Stimulated activated naive CD8-positive, alpha-beta T cell treated with anti-CD3 and anti-CD28 coated beads, Interleukin-15, Interleukin-2, amounts not matched to agents 100 U/mL and 50 U/mL, for 24 hours (primary cell): ENCODE data around the gene KCNJ16.

ENCODE experiments used
- ATAC-seq: fragments of 150-1000 bp; cut with Tn5 transposase; one replicate; pipeline ENCODE4 v1.10.0; 2021
- DNase-seq: peaks from one replicate; pipeline ENCODE4 v3.0.0; 2021

Gene KCNJ16

DNA sequence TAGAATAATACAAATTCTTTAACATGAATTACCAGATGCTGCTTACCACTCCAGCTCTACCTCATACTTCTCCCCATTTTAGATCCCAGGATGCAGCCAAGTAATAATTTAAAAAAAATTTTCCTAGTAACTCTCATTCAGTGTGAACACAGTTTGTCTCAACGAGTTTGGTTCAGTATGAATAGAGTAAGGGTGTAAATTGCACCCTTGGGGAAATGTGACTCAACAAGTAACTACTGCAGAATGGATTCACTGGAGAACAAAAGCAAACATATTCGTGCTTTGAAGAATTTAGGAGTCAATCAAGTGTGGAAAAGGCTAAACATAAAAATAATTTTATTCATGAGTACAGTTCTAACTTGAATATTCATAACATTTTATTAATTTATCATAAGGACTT lies 23.0 kb downstream of the KCNJ16 start:
- DNase-seq (no peak), ATAC-seq (no peak)

GRCh38 chr17:70099294-70099693 lies 24.3 kb downstream of the KCNJ16 start:
- DNase-seq = no peak
- ATAC-seq = no peak

- no peak for ATAC-seq
- no peak for DNase-seq
Observed at GRCh38 chr17:70099884-70100283, 24.9 kb downstream of the KCNJ16 start.

GRCh38 chr17:70100983-70101382 lies 26.0 kb downstream of the KCNJ16 start:
- no peak for ATAC-seq
- no peak for DNase-seq

DNA sequence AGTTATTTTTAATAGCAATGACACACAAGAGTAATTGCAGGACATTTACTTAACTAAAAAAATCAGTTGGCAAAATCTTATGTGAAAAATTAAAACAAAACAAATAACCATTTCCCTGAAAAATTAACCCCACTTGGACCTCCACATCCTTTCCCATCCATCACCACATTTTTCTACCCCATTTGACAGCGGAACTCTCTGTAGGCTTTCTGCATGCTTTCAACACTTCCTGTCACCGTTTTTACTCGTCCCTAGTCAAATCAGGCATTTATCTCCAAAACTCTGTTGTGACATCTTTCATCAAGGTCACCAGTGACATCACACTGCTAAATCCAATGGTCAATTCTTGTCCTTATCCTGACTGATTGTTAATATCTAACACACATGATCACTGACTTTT lies 27.5 kb downstream of the KCNJ16 start:
- no peak for ATAC-seq

DNA sequence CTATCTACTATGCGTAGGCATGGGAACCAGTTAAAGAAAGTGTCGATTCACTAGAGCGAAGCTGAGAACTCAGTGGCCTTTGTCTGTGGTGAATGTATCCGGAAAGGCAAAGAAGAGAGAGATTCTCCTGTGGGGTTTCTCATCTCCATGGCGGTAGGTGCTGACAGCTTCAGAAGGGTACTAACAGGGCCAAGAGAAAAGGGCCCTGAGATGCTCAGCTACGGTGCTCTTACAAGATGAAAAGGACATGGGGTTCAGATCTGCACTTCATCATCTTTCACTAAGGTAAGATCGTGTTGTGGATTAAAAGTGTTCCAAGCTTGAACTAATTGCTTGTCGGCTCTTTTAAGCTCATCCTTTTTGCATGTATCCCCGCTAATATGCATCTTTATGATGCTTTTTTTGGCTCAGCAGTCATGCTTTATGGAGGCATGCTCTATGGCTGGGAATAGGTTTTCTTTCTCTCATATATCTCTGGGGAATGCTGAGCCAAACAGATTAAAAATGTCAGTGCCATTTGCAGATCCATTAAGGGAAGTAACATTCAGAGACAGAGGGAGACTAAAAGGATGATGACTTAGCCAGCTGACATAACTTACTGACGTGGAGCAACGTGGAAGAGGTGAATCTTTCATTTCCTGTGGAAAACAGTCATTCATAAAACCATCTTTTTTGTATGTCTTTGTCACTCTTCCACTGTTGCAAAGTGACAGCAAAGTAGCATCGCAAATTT lies 29.9 kb downstream of the KCNJ16 start:
- ATAC-seq = no peak
- no peak for DNase-seq

More for the DNA sequence above, 27.5 kb downstream of the KCNJ16 start:
- DNase-seq = no peak

GRCh38 chr17:70105641-70106040 lies 30.6 kb downstream of the KCNJ16 start:
- ATAC-seq (no peak), DNase-seq (no peak)

DNA sequence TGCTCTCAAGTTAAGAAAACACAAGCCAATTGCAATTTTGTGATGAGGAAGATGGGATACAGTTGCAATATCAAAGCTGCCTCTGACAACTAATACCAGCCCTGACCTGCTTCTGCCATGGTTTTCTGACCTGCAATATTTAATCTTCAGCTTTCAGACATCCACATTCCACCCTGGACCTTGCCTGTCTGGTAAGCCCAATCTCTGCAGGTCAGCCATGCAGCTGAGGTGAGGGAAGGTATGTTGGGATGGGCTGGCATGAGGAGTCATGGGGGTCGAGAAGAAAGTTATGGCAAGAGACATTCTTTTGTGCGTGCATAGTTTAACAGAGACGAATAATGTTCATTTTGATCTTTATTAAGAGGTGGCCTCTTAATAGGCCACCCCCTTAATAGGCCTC lies 31.5 kb downstream of the KCNJ16 start:
- no peak for DNase-seq
- no peak for ATAC-seq

- ATAC-seq = no peak
- no peak for DNase-seq
Observed at GRCh38 chr17:70107441-70107840, 32.4 kb downstream of the KCNJ16 start.

DNA sequence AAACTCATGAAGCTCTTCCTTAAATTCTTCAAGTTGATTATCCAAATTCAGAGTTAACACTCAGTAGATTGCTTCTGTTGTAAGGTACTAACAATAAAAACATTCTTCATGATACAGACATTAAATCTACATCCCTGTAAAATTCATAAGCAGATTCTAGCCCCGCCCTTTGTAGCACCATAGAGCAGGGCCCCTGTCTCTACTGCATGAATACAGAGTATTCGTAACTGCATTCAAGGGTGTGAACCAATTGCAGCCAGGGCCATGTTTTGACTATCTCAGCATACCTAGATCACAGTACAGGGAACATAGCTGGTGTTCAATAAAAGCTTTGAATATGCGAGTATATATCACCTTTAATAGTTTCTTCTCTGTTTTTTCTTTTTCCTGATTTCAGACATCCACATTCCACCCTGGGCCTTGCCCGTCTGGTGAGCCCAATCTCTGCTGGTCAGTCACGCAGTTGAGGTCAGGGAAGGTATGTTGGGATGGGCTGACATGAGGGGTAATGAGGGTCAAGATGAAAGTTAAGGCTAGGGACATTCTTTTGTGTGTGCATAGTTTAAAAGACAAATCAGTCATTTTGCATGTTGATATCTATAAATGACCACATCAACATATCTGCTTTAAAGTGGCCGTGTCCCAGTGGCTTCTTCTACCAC lies 33.0 kb downstream of the KCNJ16 start:
- ATAC-seq (no peak), DNase-seq (no peak)

- no peak for DNase-seq
- no peak for ATAC-seq
Observed at GRCh38 chr17:70109497-70109896, 34.5 kb downstream of the KCNJ16 start.

DNA sequence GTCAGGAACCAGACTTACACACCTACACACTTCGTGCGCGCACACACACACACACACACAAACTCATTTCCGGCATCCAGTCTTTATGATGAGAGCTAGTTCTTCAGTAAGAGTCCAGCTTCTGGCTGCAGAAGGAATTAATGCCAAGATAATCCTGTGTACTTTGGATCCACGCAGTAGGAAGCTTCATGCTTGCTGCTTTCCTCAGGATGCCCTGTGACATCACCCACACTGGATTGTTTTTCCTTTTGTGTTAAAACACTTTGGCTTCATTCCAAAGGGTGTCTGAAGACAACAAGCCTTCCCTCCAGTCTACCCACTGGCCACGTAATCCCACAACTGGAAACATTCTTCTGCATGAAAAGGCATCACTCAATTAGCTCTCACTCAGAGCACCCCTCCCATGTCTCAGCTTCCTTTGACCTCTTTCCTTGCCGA lies 35.4 kb downstream of the KCNJ16 start:
- ATAC-seq (no peak), DNase-seq (no peak)

- no peak for ATAC-seq
- no peak for DNase-seq
Observed at GRCh38 chr17:70111201-70111600, 36.2 kb downstream of the KCNJ16 start.

DNA sequence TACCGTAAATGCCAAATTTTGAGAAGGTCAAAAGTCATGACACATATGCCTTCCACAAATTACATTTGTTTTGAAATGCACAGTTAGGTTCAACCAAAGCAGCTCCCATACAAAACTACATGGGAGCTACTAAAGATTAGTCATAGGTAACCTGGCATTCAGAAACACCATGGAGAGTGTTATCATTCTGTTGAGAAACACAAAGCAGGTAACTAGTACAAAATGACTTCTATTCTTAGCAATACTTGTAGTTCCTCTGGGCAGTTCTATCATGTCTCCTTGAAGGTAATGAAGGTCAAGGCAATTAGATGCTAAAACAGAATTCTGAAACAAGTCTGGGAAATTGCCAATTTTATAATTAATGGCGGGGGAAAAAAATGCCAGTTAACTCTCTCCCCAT lies 39.4 kb downstream of the KCNJ16 start:
- DNase-seq (no peak), ATAC-seq (no peak)

DNA sequence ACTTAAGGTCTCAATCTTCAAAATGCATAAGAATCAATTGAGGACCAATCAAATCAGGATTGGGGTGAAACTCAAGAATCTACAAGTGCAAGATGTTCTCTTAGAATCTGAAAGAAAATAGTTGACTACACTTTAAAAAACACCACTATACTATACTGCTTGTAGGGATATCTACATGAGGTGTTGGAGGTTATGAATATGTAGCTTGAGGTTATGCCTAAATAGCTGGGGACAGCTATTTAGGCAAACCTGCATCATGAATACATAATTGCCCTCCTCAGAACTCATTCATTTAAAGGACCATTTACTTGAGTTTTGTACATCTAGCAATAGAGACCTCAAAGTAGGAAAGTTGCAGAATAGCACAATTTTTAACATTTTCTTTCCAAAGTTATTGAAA lies 40.1 kb downstream of the KCNJ16 start:
- ATAC-seq (no peak), DNase-seq (no peak)

GRCh38 chr17:70116919-70117318 lies 41.9 kb downstream of the KCNJ16 start:
- ATAC-seq (no peak), DNase-seq (no peak)

- DNase-seq = no peak
Observed at GRCh38 chr17:70119545-70119944, 44.5 kb downstream of the KCNJ16 start.

GRCh38 chr17:70119983-70120382 lies 45.0 kb downstream of the KCNJ16 start:
- DNase-seq (no peak), ATAC-seq (no peak)

More at GRCh38 chr17:70119545-70119944, 44.5 kb downstream of the KCNJ16 start:
- ATAC-seq = no peak

GRCh38 chr17:70120425-70120824 lies 45.4 kb downstream of the KCNJ16 start:
- ATAC-seq = no peak

GRCh38 chr17:70121126-70121525 lies 46.1 kb downstream of the KCNJ16 start:
- ATAC-seq (no peak), DNase-seq (no peak)

More at GRCh38 chr17:70120425-70120824, 45.4 kb downstream of the KCNJ16 start:
- no peak for DNase-seq

DNA sequence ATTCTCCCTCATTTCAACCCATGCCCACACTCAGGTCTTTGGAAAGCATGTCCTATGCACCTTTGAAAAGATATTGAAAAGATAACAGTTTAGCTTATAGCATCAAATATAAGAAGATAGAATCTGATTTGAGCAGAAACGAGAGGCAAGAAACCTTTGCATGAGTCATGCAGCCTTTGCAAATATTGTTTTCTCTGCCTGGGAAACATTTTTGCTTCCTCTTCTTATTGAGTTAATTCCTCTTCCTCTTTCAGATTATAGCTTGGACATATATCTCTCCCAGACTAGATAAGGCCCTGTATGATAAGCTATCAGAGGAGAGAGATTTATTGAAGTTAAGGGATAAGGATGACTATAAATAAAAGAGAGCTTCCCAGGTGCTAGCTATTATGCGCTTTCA lies 48.2 kb downstream of the KCNJ16 start:
- DNase-seq = no peak

GRCh38 chr17:70124723-70125122 lies 49.7 kb downstream of the KCNJ16 start:
- ATAC-seq (no peak), DNase-seq (no peak)

More for the DNA sequence above, 48.2 kb downstream of the KCNJ16 start:
- ATAC-seq = no peak

GRCh38 chr17:70127221-70127873 lies 52.3 kb downstream of the KCNJ16 start:
- no peak for ATAC-seq
- DNase-seq = no peak
